Esophagus muscularis mucosa (tissue), 4 donors: ENCODE results near the gene SLC2A3. TPM values are rescaled to one million over a fixed set of nuclear protein-coding genes. Genes with fewer than 3 reads are reported as not detected.
"Not testable (repeated sequence)": the region's sequence is repeated elsewhere in the genome, so short reads cannot be mapped to it uniquely, and the experiment has no call there.

Source experiments
- DNase-seq: peaks from one replicate; pipeline ENCODE4 v3.0.0-alpha.2; 2017; ENCODE audit errors: extremely low spot score
- H3K27ac ChIP-seq, 4 donors: fragments of 200-600 bp; sonication (generic); replicated peaks in 1 of 4; 1 replicate in 3 of 4; 2 replicates in 1 of 4; pipeline ENCODE4 v1.5.1; 2016 to 2019; ENCODE audit warnings: mild to moderate bottlenecking in 1 of 4
- H3K27me3 ChIP-seq, 4 donors: fragments of 200-600 bp; sonication (generic); one replicate each; pipeline versions ENCODE4 v1.5.1 to v1.6.0; 2016 to 2019
- H3K36me3 ChIP-seq, 4 donors: fragments of 200-600 bp; sonication (generic); one replicate each; pipeline ENCODE4 v1.5.1; 2016 to 2019
- H3K4me1 ChIP-seq, 4 donors: fragments of 200-600 bp; sonication (generic); one replicate each; pipeline ENCODE4 v1.5.1; 2016 to 2019
- H3K4me3 ChIP-seq, 4 donors: fragments of 200-600 bp; sonication (generic); 1 replicate in 2 of 4; 2 replicates in 2 of 4; pipeline ENCODE4 v1.5.1; 2016 to 2019; ENCODE audit warnings: mild to moderate bottlenecking in 4 of 4, moderate library complexity in 1 of 4
- H3K9me3 ChIP-seq, 4 donors: fragments of 200-600 bp; sonication (generic); 1 replicate in 3 of 4; 2 replicates in 1 of 4; pipeline ENCODE4 v1.5.1; 2016 to 2019
- EP300 ChIP-seq: sonication (generic); formaldehyde crosslinking; IDR thresholded peaks from one replicate; pipeline ENCODE4 v1.6.1; 2017; ENCODE audit warnings: antibody characterized with exemption
- POLR2A ChIP-seq: fragments of 450-650 bp; IDR thresholded peaks from one replicate; pipeline ENCODE4 v1.6.1; 2017; ENCODE audit warnings: antibody characterized with exemption, moderate library complexity, mild to moderate bottlenecking, low read depth
- POLR2AphosphoS5 ChIP-seq, 2 donors: sonication (generic); formaldehyde crosslinking; IDR thresholded peaks; one replicate each; pipeline ENCODE4 v1.6.1; 2017; ENCODE audit warnings: antibody characterized with exemption in 2 of 2
- WGBS: methylation state at CpG from one replicate; pipeline ENCODE4 v1.1.5; 2018; 5-methylcytosine and 5-hydroxymethylcytosine counted together
- intact Hi-C: fragments of 100-400 bp; cut with DNase I; formaldehyde crosslinking; loops from one replicate; pipeline ENCODE4 v1.15.1; 2023
- total RNA-seq, 4 donors: library from RNA; depleted of rRNA; stranded (reverse); fragments of >200 nt; gene quantifications; one replicate each; pipeline versions ENCODE4 v1.1.0 to v1.2.1, GENCODE V29; 2016
- TF ChIP-seq, protein P1 (sequence below), 3 experiments: fragments of 200-600 bp in 2 of 3; fragments of 450-650 bp in 1 of 3; sonication (generic) in 2 of 3; IDR thresholded peaks; one replicate each; pipeline ENCODE4 v1.5.1; 2017 to 2019; ENCODE audit warnings: antibody characterized with exemption in 3 of 3, mild to moderate bottlenecking in 2 of 3, moderate library complexity in 1 of 3

SLC2A3 gene
- total RNA-seq, 4 donors from 2014 or later: 10.7 to 102 (median 13.5) TPM

DNA sequence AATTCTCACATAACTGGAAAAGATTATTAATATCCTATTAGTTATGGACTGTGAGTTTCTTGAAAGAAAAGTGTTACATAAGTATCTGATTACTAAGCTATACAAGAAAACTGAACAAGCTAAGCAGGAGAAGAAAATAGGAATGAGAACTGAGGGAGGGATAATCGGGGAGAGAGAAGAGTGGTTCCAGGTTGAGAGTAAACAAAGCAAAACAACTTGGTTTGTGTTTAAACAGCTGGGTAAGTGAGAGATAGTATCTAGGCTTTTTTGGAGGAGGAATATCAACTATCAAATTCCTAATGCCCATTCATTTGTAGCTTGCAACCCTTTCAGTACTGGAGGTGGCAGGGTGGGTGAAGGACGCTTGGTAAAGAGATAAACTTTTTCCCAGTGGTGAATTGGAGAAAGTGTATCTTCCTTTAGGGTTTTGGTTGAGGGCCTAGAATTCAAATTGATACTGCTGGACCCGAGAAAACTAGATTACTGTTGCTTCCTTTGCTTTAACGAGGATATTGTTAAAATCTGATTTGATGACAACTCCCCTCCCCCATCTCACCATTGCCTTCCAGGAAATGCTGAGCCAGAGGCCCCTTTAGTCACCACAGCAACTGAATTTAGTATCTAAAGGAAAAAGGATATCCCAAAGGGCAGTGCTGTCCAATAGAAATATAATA is 2.0 kb upstream of the SLC2A3 start:
- H3K9me3 ChIP-seq: no peaks in the 10 kb centered on the region
- TF ChIP-seq EP300 (no peak), POLR2AphosphoS5 (IDR thresholded peaks at IDR 0.05) (no peak)
- TF ChIP-seq, protein P1, sequence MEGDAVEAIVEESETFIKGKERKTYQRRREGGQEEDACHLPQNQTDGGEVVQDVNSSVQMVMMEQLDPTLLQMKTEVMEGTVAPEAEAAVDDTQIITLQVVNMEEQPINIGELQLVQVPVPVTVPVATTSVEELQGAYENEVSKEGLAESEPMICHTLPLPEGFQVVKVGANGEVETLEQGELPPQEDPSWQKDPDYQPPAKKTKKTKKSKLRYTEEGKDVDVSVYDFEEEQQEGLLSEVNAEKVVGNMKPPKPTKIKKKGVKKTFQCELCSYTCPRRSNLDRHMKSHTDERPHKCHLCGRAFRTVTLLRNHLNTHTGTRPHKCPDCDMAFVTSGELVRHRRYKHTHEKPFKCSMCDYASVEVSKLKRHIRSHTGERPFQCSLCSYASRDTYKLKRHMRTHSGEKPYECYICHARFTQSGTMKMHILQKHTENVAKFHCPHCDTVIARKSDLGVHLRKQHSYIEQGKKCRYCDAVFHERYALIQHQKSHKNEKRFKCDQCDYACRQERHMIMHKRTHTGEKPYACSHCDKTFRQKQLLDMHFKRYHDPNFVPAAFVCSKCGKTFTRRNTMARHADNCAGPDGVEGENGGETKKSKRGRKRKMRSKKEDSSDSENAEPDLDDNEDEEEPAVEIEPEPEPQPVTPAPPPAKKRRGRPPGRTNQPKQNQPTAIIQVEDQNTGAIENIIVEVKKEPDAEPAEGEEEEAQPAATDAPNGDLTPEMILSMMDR (IDR thresholded peaks at IDR 0.05): peak in 2 of 3 experiments; percentile 20 to 40
- peaks cover 6 to 34% (median 24%) of the 10 kb centered on the region in 4 donors for H3K4me1 ChIP-seq
- intact Hi-C loops: loop anchor here (10.0 kb wide), 2 partner anchors 73 to 147 kb away; partner anchors contain the start of gene NECAP1
- H3K4me3 ChIP-seq: no peak overlapping the region
- H3K27me3 ChIP-seq: no peaks in the 10 kb centered on the region
- H3K27ac ChIP-seq: peak overlapping the region in 2 of 4 donors; percentile 23 to 39
- H3K36me3 ChIP-seq: peaks cover 0 to 2% (median 1%) of the 10 kb centered on the region in 4 donors
- WGBS: 38% methylated on average over 4 of the region's 4 CpGs
- DNase-seq: no peak

DNA sequence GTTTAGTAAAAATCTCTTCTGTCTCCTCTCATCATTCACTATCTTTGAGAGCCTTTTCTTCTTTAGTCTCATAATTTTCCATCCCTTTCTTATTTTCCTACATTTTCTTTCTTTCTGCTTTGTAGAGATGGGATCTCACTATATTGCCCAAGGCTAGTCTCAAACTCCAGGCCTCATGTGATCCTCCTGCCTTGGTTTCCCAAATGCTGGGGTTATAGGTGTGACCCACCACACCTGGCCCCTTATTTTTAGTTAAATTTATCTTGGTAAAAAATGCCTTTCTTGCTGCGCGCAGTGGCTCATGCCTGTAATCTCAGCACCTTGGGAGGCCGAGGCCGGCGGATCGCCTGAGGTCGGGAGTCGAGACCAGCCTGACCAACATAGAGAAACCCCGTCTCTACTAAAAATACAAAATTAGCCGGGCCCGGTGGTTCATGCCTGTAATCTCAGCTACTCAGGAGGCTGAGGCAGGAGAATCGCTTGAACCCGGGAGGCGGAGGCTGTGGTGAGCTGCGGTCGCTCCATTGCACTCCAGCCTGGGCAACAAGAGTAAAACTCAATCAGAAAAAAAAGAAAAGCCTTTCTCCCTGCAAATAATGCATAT is 996 bp downstream of the SLC2A3 start:
- intact Hi-C loops: loop anchor here (5.0 to 10.0 kb wide), 3 partner anchors 32 to 150 kb away; partner anchors contain the start of gene NECAP1
- 66% methylated on average over 16 of the region's 16 CpGs for WGBS
- no peaks in the 10 kb centered on the region for H3K27me3 ChIP-seq
- DNase-seq: no peak
- no peaks in the 10 kb centered on the region for H3K9me3 ChIP-seq
- H3K27ac ChIP-seq: peak overlapping the region; percentile 74 to 84 (median 83)
- peaks cover 10 to 37% (median 29%) of the 10 kb centered on the region in 4 donors for H3K4me1 ChIP-seq
- peaks cover 11 to 32% (median 30%) of the 10 kb centered on the region in 4 donors for H3K36me3 ChIP-seq
- TF ChIP-seq EP300: no peak
- TF ChIP-seq POLR2A: no peak
- TF ChIP-seq POLR2AphosphoS5 (IDR thresholded peaks at IDR 0.05): no peak
- TF ChIP-seq, protein P1 (IDR thresholded peaks at IDR 0.05): no peak
- peak overlapping the region; percentile 53 to 64 (median 58) for H3K4me3 ChIP-seq

DNA sequence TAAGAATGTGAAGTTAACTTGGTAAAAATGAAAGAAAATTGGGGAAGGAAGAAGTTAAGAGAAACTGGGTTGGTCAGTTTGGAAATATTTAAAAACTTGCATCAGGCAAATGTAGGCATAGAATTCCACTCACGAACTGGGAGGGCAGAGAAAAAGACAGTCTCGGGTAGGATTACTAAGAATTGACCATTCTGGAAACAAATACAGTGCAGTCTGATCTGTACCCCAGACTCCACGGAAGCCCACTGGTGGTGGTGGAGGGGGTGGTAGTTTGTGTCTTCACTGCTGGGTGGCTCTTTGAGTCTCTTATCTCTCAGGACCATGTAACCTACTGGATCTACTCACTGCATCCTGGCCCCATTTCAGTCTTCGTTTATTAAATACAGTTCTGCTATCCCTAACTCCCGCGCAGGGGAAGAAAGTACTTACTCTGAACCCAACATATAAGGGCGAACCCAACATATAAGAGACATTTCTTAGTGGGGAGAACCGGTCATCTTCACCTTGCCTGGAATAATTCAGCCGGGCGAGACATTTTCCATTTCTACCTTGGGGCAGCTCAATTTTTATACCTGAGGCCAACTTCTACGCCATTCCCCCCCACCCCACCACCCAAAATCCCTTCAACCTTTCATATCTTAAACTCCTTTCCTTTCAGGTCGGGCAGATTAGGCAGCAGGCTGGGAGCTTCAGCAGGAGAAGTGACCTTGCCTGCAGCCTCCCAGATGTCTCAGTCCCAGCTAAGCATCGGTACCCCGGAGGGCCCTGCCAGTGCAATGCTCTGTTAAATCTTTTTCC is 1.7 kb downstream of the SLC2A3 start:
- no peaks in the 10 kb centered on the region for H3K27me3 ChIP-seq

DNA sequence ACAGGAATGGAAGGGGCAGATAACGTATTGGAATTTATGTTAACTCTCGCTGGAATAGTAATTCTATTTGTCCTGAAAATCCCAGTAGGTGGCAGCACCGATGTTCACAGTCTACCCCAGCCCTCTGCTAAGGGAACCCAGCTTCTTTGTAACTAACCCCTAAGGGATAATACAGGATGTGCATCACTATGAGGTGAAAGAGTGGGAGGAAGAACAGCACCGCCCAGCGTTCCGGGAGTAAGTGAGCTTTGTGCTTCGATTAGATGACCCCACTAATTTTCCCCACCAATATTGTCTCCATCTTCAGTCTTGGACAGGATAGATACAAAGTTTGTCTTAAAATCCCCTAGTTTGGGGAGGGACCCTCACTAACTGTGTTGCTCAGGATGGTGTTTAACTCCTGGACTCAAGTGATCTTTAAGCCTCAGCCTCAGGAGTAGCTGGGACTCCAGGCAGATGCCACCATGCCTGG is 2.7 kb downstream of the SLC2A3 start:
- peak; percentile 92 for DNase-seq
- 5% methylated on average over 6 of the region's 7 CpGs for WGBS
- Histone ChIP-seq H3K36me3 (peaks cover 26 to 49% (median 46%) of the 10 kb centered on the region in 4 donors), H3K4me3 (peak overlapping the region; percentile 53 to 64 (median 58)), H3K9me3 (no peaks in the 10 kb centered on the region), H3K4me1 (peaks cover 10 to 37% (median 29%) of the 10 kb centered on the region in 4 donors), H3K27ac (peak overlapping the region; percentile 74 to 84 (median 83)), H3K27me3 (no peaks in the 10 kb centered on the region)
- intact Hi-C loops: loop anchor here (1.0 to 10.0 kb wide), 4 partner anchors 34 to 152 kb away; partner anchors contain the start of gene NECAP1
- no peak for TF ChIP-seq EP300
- TF ChIP-seq POLR2A: no peak
- TF ChIP-seq, protein P1 (IDR thresholded peaks at IDR 0.05): peak; percentile 70 to 87 (median 71)
- peak; percentile 85 to 92 for TF ChIP-seq POLR2AphosphoS5 (IDR thresholded peaks at IDR 0.05)

More for the DNA sequence above, 1.7 kb downstream of the SLC2A3 start:
- H3K4me1 ChIP-seq: peaks cover 10 to 37% (median 29%) of the 10 kb centered on the region in 4 donors
- WGBS: 48% methylated on average over 14 of the region's 14 CpGs
- no peaks in the 10 kb centered on the region for H3K9me3 ChIP-seq
- H3K27ac ChIP-seq: peak overlapping the region; percentile 74 to 84 (median 83)
- H3K4me3 ChIP-seq: peak overlapping the region; percentile 53 to 64 (median 58)
- peaks cover 18 to 39% (median 37%) of the 10 kb centered on the region in 4 donors for H3K36me3 ChIP-seq
- DNase-seq: no peak
- TF ChIP-seq POLR2AphosphoS5 (IDR thresholded peaks at IDR 0.05) (no peak), POLR2A (no peak), EP300 (no peak)
- intact Hi-C loops: loop anchor here (5.0 to 10.0 kb wide), 3 partner anchors 33 to 151 kb away; partner anchors contain the start of gene NECAP1

DNA sequence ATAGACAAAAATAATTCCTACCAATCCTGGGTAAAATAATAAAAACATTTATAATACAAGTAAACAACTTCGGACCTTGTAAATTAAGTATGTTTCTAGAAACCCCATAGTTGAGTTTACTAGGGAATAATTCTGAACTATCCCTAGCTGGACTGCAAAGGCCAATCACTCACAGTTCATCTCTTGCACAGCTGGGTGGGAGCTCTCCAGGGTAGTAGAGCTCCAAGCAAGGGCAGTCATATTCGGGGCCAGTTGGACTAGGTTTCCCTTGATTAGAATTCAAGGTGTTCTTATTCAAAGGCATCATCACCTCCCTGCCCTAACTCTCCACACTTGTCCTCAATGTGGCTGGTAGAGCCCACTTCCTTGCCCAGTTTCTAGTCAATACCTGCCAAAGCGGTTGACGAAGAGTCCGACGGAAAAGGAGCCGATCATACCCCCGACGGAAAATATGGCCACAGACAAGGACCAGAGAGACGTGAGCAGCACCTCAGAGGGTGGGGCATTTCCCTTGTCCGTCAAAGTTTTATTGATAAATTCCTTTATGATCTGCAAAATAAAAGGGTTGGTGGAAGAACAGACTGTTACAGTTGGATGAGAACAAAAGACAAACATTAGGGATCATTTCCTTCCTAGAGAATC is 3.3 kb downstream of the SLC2A3 start:
- Histone ChIP-seq H3K27ac (peak overlapping the region in 3 of 4 donors; percentile 74 to 84 (median 84)), H3K4me3 (peak overlapping the region in 1 of 4 donors; percentile 57), H3K36me3 (peaks cover 32 to 54% (median 52%) of the 10 kb centered on the region in 4 donors), H3K4me1 (peaks cover 8 to 32% (median 29%) of the 10 kb centered on the region in 4 donors)
- not testable (repeated sequence) for H3K9me3 ChIP-seq, DNase-seq, H3K27me3 ChIP-seq
- intact Hi-C loops: loop anchor here (1.0 to 10.0 kb wide), 4 partner anchors 35 to 152 kb away; partner anchors contain the start of gene NECAP1
- 68% methylated on average over 11 of the region's 11 CpGs for WGBS
